GM19099 (cell line): ENCODE data around the gene PPFIA4.

Experiments used
- POLR2A ChIP-seq: IDR thresholded peaks from 3 replicates; pipeline ENCODE4 v1.6.1; 2011; ENCODE audit warnings: low read depth; ENCODE audit not compliant: insufficient read length; ENCODE audit errors: extremely low read depth

Gene PPFIA4

GRCh38 chr1:203060115-203060514, 33.8 kb downstream of the PPFIA4 start:
- no peak for TF ChIP-seq POLR2A

GRCh38 chr1:203063287-203063686, 37.0 kb downstream of the PPFIA4 start:
- TF ChIP-seq POLR2A = no peak

- no peak for TF ChIP-seq POLR2A
Measured at GRCh38 chr1:203065191-203065590, 38.9 kb downstream of the PPFIA4 start.

- TF ChIP-seq POLR2A = no peak
Measured at GRCh38 chr1:203065986-203066385, 39.7 kb downstream of the PPFIA4 start.

GRCh38 chr1:203066965-203067364, 40.7 kb downstream of the PPFIA4 start:
- TF ChIP-seq POLR2A = no peak

- no peak for TF ChIP-seq POLR2A
Measured at GRCh38 chr1:203069030-203069747, 42.9 kb downstream of the PPFIA4 start.

GRCh38 chr1:203072002-203072602, 45.8 kb downstream of the PPFIA4 start:
- TF ChIP-seq POLR2A = no peak

- no peak for TF ChIP-seq POLR2A
Measured at GRCh38 chr1:203072911-203073310, 46.6 kb downstream of the PPFIA4 start.

- TF ChIP-seq POLR2A = no peak
Measured at GRCh38 chr1:203073469-203073868, 47.2 kb downstream of the PPFIA4 start.

- TF ChIP-seq POLR2A = no peak
Measured at GRCh38 chr1:203074610-203075009, 48.3 kb downstream of the PPFIA4 start.

- TF ChIP-seq POLR2A = no peak
Measured at GRCh38 chr1:203075236-203076030, 49.1 kb downstream of the PPFIA4 start.

GRCh38 chr1:203076031-203076511, 49.8 kb downstream of the PPFIA4 start:
- TF ChIP-seq POLR2A = no peak

- no peak for TF ChIP-seq POLR2A
Measured at GRCh38 chr1:203077367-203077766, 51.1 kb downstream of the PPFIA4 start.

- TF ChIP-seq POLR2A = no peak
Measured at GRCh38 chr1:203077956-203078355, 51.7 kb downstream of the PPFIA4 start.

- TF ChIP-seq POLR2A = no peak
Measured at GRCh38 chr1:203078478-203078877, 52.2 kb downstream of the PPFIA4 start.

GRCh38 chr1:203080456-203080855, 54.2 kb downstream of the PPFIA4 start:
- no peak for TF ChIP-seq POLR2A
